NK-92 (cell line): Measurements from ENCODE around the gene CAMTA1.
"Not testable (repeated sequence)": the region's sequence is repeated elsewhere in the genome, so short reads cannot be mapped to it uniquely, and the experiment has no call there.

Experiments used
- DNase-seq: peaks from one replicate; lab custom pipeline; 2025; ENCODE audit not compliant: unreplicated experiment; lab: John Stamatoyannopoulos, UW

The CAMTA1 gene

GRCh38 chr1:7322912-7323311 is 537.7 kb downstream of the CAMTA1 start:
- no peak for DNase-seq

- no peak for DNase-seq
Observed at GRCh38 chr1:7325254-7325653, 540.0 kb downstream of the CAMTA1 start.

- DNase-seq, result no peak
Observed at GRCh38 chr1:7326366-7326765, 541.1 kb downstream of the CAMTA1 start.

- DNase-seq, result no peak
Observed at GRCh38 chr1:7327849-7328248, 542.6 kb downstream of the CAMTA1 start.

- no peak for DNase-seq
Observed at GRCh38 chr1:7329868-7330615, 544.8 kb downstream of the CAMTA1 start.

GRCh38 chr1:7330726-7331125 is 545.5 kb downstream of the CAMTA1 start:
- not testable (repeated sequence) for DNase-seq

GRCh38 chr1:7331926-7332535 is 546.8 kb downstream of the CAMTA1 start:
- no peak for DNase-seq

- no peak for DNase-seq
Observed at GRCh38 chr1:7333094-7333493, 547.8 kb downstream of the CAMTA1 start.

GRCh38 chr1:7333620-7334019 is 548.4 kb downstream of the CAMTA1 start:
- no peak for DNase-seq

- no peak for DNase-seq
Observed at GRCh38 chr1:7334475-7335035, 549.3 kb downstream of the CAMTA1 start.

- no peak for DNase-seq
Observed at GRCh38 chr1:7335224-7335879, 550.1 kb downstream of the CAMTA1 start.

GRCh38 chr1:7338439-7338838 is 553.2 kb downstream of the CAMTA1 start:
- DNase-seq, result no peak

- no peak for DNase-seq
Observed at GRCh38 chr1:7339014-7339413, 553.8 kb downstream of the CAMTA1 start.

GRCh38 chr1:7339953-7340352 is 554.7 kb downstream of the CAMTA1 start:
- DNase-seq, result no peak

GRCh38 chr1:7341145-7341905 is 556.1 kb downstream of the CAMTA1 start:
- no peak for DNase-seq

GRCh38 chr1:7343882-7344281 is 558.6 kb downstream of the CAMTA1 start:
- no peak for DNase-seq

GRCh38 chr1:7344299-7344698 is 559.0 kb downstream of the CAMTA1 start:
- no peak for DNase-seq

GRCh38 chr1:7345516-7345915 is 560.3 kb downstream of the CAMTA1 start:
- DNase-seq, result no peak

- DNase-seq, result no peak
Observed at GRCh38 chr1:7346070-7346596, 560.9 kb downstream of the CAMTA1 start.

GRCh38 chr1:7346600-7347570 is 561.6 kb downstream of the CAMTA1 start:
- no peak for DNase-seq
